DND-41 (cell line): ENCODE measurements around the gene HOXC4.

Source experiments
- ATAC-seq: fragments of 200-7000 bp; cut with Tn5 transposase; 3 replicates; pipeline ENCODE4 v1.9.1; 2021; ENCODE audit warnings: low read depth; ENCODE audit not compliant: insufficient read depth
- DNase-seq: peaks from one replicate; pipeline ENCODE4 v3.0.0-alpha.2; 2020
- H2AFZ ChIP-seq: 2 replicates; pipeline ENCODE4 v1.6.0; 2012; ENCODE audit warnings: low read depth, low read length
- H3K27ac ChIP-seq: 2 replicates; pipeline ENCODE4 v1.5.1; 2012; ENCODE audit warnings: low read length, inconsistent platforms
- H3K27me3 ChIP-seq: fragments of 200-600 bp; sonication (generic); 2 replicates; pipeline ENCODE4 v1.6.0; 2012; ENCODE audit warnings: low read length, mild to moderate bottlenecking, inconsistent platforms; ENCODE audit not compliant: insufficient read depth, poor library complexity
- H3K36me3 ChIP-seq: 2 replicates; pipeline ENCODE4 v1.5.1; 2012; ENCODE audit warnings: low read length, inconsistent platforms; ENCODE audit not compliant: insufficient read depth
- H3K4me1 ChIP-seq: 2 replicates; pipeline ENCODE4 v1.5.1; 2012; ENCODE audit warnings: mild to moderate bottlenecking, low read length; ENCODE audit not compliant: insufficient read depth
- H3K4me2 ChIP-seq: 2 replicates; pipeline ENCODE4 v1.6.0; 2012; ENCODE audit warnings: mild to moderate bottlenecking, moderate library complexity, low read length, inconsistent platforms; ENCODE audit not compliant: insufficient read depth
- H3K4me3 ChIP-seq, 2 experiments: fragments of 200-600 bp in 1 of 2; shearing (Covaris generic) in 1 of 2; 2 replicates each; pipeline ENCODE4 v1.5.1; 2012 to 2016; ENCODE audit warnings: inconsistent platforms in 2 of 2, low read length in 2 of 2, mild to moderate bottlenecking in 2 of 2, low read depth in 1 of 2, moderate library complexity in 1 of 2
- H3K79me2 ChIP-seq: 2 replicates; pipeline ENCODE4 v1.6.0; 2012; ENCODE audit warnings: low read length, inconsistent platforms; ENCODE audit not compliant: insufficient read depth
- H3K9ac ChIP-seq: 2 replicates; pipeline ENCODE4 v1.6.0; 2012; ENCODE audit warnings: low read depth, mild to moderate bottlenecking, inconsistent platforms, low read length, moderate library complexity
- H3K9me3 ChIP-seq: 2 replicates; pipeline ENCODE4 v1.5.1; 2012; ENCODE audit warnings: low read length, moderate library complexity, mild to moderate bottlenecking, inconsistent platforms; ENCODE audit not compliant: insufficient read depth, severe bottlenecking
- H4K20me1 ChIP-seq: 2 replicates; pipeline ENCODE4 v1.6.0; 2012; ENCODE audit warnings: low read length; ENCODE audit not compliant: insufficient read depth
- EZH2 ChIP-seq: IDR thresholded peaks from 3 replicates; pipeline ENCODE4 v1.6.1; 2012; ENCODE audit warnings: borderline replicate concordance, low read depth, mild to moderate bottlenecking, moderate library complexity, low read length, inconsistent platforms; ENCODE audit not compliant: severe bottlenecking
- TF ChIP-seq, protein P1 (sequence below): IDR thresholded peaks from 2 replicates; pipeline ENCODE4 v1.5.1; 2012; ENCODE audit warnings: borderline replicate concordance, low read length, moderate library complexity, mild to moderate bottlenecking; ENCODE audit not compliant: poor library complexity, severe bottlenecking; ENCODE audit errors: extremely low read depth

The HOXC4 gene

DNA sequence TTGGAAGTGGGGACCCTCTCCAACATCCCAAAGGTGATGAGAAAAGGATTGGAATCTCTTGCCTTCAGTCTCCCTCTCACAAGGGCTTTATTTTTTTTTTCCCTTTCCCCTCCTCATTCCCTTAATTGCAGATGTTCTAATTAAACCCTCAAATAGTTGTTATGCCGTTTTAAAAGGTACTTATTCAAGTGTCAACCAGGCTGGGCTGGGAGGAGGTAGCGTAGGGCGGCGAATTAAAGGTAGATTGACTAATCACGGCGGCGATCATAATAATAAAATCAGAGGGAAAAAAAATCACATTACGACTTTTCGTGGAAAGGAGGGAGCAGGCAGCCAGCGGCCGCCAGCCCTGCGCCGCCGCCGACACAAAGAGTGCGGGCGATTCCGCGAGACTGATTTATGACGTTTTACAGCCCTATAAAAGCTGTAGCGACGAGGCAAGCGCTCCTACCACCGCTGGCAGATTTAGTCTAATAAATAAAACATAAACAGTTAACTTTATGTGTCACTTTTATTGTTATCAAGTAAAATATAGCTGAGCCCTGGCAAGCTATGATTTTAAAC lies 1.7 kb upstream of the HOXC4 start:
- no peak overlapping the region for H3K9ac ChIP-seq
- H3K4me1 ChIP-seq = 0 out of 2 replicates have a peak, but pooled peaks cover 6% of the 10 kb centered on the region
- H3K9me3 ChIP-seq = no peaks in the 10 kb centered on the region
- H3K4me3 ChIP-seq = no peak overlapping the region
- no peaks in the 10 kb centered on the region for H3K36me3 ChIP-seq
- no peaks in the 10 kb centered on the region for H4K20me1 ChIP-seq
- TF ChIP-seq EZH2 = no peak
- TF ChIP-seq, protein P1, sequence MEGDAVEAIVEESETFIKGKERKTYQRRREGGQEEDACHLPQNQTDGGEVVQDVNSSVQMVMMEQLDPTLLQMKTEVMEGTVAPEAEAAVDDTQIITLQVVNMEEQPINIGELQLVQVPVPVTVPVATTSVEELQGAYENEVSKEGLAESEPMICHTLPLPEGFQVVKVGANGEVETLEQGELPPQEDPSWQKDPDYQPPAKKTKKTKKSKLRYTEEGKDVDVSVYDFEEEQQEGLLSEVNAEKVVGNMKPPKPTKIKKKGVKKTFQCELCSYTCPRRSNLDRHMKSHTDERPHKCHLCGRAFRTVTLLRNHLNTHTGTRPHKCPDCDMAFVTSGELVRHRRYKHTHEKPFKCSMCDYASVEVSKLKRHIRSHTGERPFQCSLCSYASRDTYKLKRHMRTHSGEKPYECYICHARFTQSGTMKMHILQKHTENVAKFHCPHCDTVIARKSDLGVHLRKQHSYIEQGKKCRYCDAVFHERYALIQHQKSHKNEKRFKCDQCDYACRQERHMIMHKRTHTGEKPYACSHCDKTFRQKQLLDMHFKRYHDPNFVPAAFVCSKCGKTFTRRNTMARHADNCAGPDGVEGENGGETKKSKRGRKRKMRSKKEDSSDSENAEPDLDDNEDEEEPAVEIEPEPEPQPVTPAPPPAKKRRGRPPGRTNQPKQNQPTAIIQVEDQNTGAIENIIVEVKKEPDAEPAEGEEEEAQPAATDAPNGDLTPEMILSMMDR = no peak
- no peak for ATAC-seq
- DNase-seq = no peak
- peaks cover 48% of the 10 kb centered on the region for H3K27me3 ChIP-seq
- no peaks in the 10 kb centered on the region for H3K79me2 ChIP-seq
- no peak overlapping the region for H3K4me2 ChIP-seq
- H2AFZ ChIP-seq = no peak overlapping the region
- no peak overlapping the region for H3K27ac ChIP-seq

DNA sequence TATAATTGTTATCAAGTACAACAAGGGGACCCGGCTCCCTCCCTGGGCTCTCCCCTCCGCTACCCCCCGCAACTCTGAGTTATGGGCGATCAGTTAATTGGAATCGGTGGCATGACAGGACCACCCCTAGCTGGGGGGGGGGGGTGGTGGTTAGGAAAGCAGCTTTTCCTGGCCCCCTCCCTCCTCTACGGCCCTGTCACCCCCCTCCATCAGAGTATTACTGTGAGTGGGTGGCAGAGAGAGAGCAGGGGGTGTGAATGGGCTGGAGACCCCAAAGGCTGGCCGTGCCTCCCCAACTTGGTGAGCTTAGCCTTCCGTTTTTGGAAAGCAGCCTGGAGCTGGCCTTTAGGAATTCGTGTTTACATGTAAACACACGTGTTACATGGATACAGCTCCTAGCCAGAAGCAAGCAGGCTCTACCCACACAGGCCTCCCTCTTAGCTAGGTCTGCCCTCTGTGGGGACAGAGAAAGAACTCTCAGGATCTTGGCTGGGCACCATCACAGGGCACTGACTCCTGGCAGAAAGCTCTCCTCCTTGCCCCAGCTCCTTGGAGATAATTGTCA lies 1.1 kb upstream of the HOXC4 start:
- H3K27me3 ChIP-seq = peaks cover 50% of the 10 kb centered on the region
- TF ChIP-seq, protein P1 = no peak
- no peak for TF ChIP-seq EZH2
- ATAC-seq = no peak
- H3K4me2 ChIP-seq = no peak overlapping the region
- H4K20me1 ChIP-seq = no peaks in the 10 kb centered on the region
- 0 out of 2 replicates have a peak, but pooled peaks cover 6% of the 10 kb centered on the region for H3K4me1 ChIP-seq
- no peak overlapping the region for H3K4me3 ChIP-seq
- no peak for DNase-seq
- no peaks in the 10 kb centered on the region for H3K79me2 ChIP-seq
- no peak overlapping the region for H2AFZ ChIP-seq
- H3K9ac ChIP-seq = no peak overlapping the region
- no peaks in the 10 kb centered on the region for H3K36me3 ChIP-seq
- no peaks in the 10 kb centered on the region for H3K9me3 ChIP-seq
- no peak overlapping the region for H3K27ac ChIP-seq

DNA sequence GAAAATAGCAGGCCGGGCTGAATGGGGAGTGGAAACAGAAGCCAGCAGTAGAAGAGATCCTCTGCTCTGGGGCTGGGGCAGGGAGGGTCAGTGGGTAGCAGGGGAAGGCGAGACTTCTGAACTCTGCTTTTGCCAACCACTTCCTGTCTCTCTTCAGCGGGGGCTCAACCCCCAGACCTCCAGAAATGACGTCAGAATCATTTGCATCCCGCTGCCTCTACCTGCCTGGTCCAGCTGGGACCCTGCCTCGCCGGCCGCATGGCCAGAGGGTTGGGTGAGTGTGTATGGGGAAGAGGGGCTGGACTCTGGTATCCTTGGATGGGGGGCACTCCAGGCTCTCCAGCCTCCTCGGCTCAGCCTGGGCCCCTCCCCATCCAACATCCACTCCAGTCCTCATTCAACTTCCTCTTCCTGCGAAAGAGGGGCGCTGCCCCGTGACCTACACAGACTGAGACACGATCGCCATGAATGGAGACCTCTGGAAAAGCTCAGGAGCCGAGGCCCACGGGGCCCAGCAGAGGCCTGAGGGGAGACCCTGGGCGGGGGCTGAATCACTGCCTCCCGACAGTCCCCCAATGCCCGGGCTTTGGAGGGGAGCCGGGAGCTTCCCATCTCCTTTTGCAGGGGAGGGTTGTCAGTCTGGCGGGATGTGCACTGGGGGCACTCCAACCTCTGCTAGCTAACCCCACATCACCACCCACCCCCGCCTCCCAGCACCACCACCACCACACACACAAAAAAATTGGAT lies 458 bp upstream of the HOXC4 start:
- H3K79me2 ChIP-seq = no peaks in the 10 kb centered on the region
- H3K36me3 ChIP-seq = no peaks in the 10 kb centered on the region
- TF ChIP-seq EZH2 = no peak
- TF ChIP-seq, protein P1 = no peak
- no peak overlapping the region for H2AFZ ChIP-seq
- H3K27ac ChIP-seq = no peak overlapping the region
- H3K4me1 ChIP-seq = 0 out of 2 replicates have a peak, but pooled peaks cover 6% of the 10 kb centered on the region
- no peak overlapping the region for H3K4me2 ChIP-seq
- H3K9ac ChIP-seq = no peak overlapping the region
- peaks cover 48% of the 10 kb centered on the region for H3K27me3 ChIP-seq
- DNase-seq (peak; percentile 12), ATAC-seq (peak; percentile 64; the same call in 1 of the 3 replicates)
- H3K9me3 ChIP-seq = no peaks in the 10 kb centered on the region
- no peaks in the 10 kb centered on the region for H4K20me1 ChIP-seq
- no peak overlapping the region for H3K4me3 ChIP-seq
